ENCODE measurements around the gene KIF16B.

GRCh38 chr20:16395366-16395765, 177.9 kb downstream of the KIF16B start:
- TF ChIP-seq CTCF (IDR thresholded peaks at IDR 0.05) (no peak), POLR2A (IDR thresholded peaks at IDR 0.05) (no peak), EP300 (IDR thresholded peaks at IDR 0.05) (no peak)

Data from sigmoid colon (tissue), 4 donors.